PC-3 (cell line): ENCODE results near the gene MORN1. TPM values are rescaled to one million over a fixed set of nuclear protein-coding genes. Genes with fewer than 3 reads are reported as not detected.

Source experiments
- ATAC-seq: fragments of 200-7000 bp; cut with Tn5 transposase; 2 replicates; pipeline ENCODE4 v1.9.1; 2020; ENCODE audit warnings: mild to moderate bottlenecking, moderate library complexity
- BruUV-seq: library from RNA; stranded (reverse); fragments of 400-500 nt; replicated peaks from 2 replicates; lab custom pipeline; 2021; lab: Mats Ljungman, UMichigan
- CTCF ChIA-PET: fragments of 300-600 bp; sonication (Branson Sonifier 250); formaldehyde crosslinking; loops from one replicate; lab custom pipeline; 2022; ENCODE audit warnings: antibody characterized with exemption; lab: Charles Lee
- POLR2A ChIA-PET: fragments of 300-600 bp; sonication (Branson Sonifier 250); formaldehyde crosslinking; loops from one replicate; lab custom pipeline; 2022; ENCODE audit warnings: antibody characterized with exemption; ENCODE audit not compliant: unreplicated experiment; lab: Charles Lee
- DNase-seq: peaks from one replicate; pipeline ENCODE4 v3.0.0-alpha.2; 2015
- H2AFZ ChIP-seq: fragments of 300-600 bp; sonication (generic); 2 replicates; pipeline ENCODE4 v1.6.0; 2016; ENCODE audit warnings: antibody characterized with exemption, low read length
- H3F3A ChIP-seq: fragments of 300-600 bp; sonication (generic); one replicate; pipeline ENCODE4 v1.6.0; 2017; ENCODE audit warnings: antibody characterized with exemption, low read length, control low read depth, mild to moderate bottlenecking; ENCODE audit not compliant: unreplicated experiment
- H3K27ac ChIP-seq: fragments of 300-600 bp; sonication (generic); 2 replicates; pipeline ENCODE4 v1.5.1; 2016; ENCODE audit warnings: mild to moderate bottlenecking, low read length
- H3K27me3 ChIP-seq: fragments of 300-600 bp; sonication (generic); 2 replicates; pipeline ENCODE4 v1.6.1; 2016; ENCODE audit warnings: low read length, mixed read lengths
- H3K36me3 ChIP-seq: fragments of 300-600 bp; sonication (generic); 2 replicates; pipeline ENCODE4 v1.6.1; 2016; ENCODE audit warnings: low read depth, mixed run types, low read length, mixed read lengths
- H3K4me1 ChIP-seq: fragments of 300-600 bp; sonication (generic); 2 replicates; pipeline ENCODE4 v1.5.1; 2016; ENCODE audit warnings: low read length; ENCODE audit not compliant: insufficient read depth
- H3K4me2 ChIP-seq: fragments of 300-600 bp; sonication (generic); 2 replicates; pipeline ENCODE4 v1.6.0; 2016; ENCODE audit warnings: low read length
- H3K4me3 ChIP-seq: fragments of 300-600 bp; sonication (generic); 2 replicates; pipeline ENCODE4 v1.5.1; 2016; ENCODE audit warnings: mild to moderate bottlenecking, low read length, mixed read lengths
- H3K79me2 ChIP-seq: fragments of 300-600 bp; sonication (generic); 2 replicates; pipeline ENCODE4 v1.6.1; 2017; ENCODE audit warnings: low read length, mixed read lengths
- H3K9ac ChIP-seq: fragments of 300-600 bp; sonication (generic); 2 replicates; pipeline ENCODE4 v1.6.0; 2016; ENCODE audit warnings: mild to moderate bottlenecking, low read length
- H3K9me2 ChIP-seq: fragments of 300-600 bp; sonication (generic); replicated peaks from 2 replicates; pipeline ENCODE4 v1.6.1; 2016; ENCODE audit warnings: mixed run types, low read length, mixed read lengths
- H3K9me3 ChIP-seq: fragments of 300-600 bp; sonication (generic); 2 replicates; pipeline ENCODE4 v1.6.1; 2016; ENCODE audit warnings: low read length, mixed read lengths
- H4K20me1 ChIP-seq: fragments of 300-600 bp; sonication (generic); 2 replicates; pipeline ENCODE4 v1.6.1; 2016; ENCODE audit warnings: low read length, mixed read lengths
- EZH2 ChIP-seq: fragments of 300-600 bp; sonication (generic); IDR thresholded peaks from one replicate; pipeline ENCODE4 v1.6.1; 2017; ENCODE audit warnings: antibody characterized with exemption, mild to moderate bottlenecking, low read length; ENCODE audit not compliant: unreplicated experiment
- EZH2phosphoT487 ChIP-seq: fragments of 300-600 bp; sonication (generic); IDR thresholded peaks from 2 replicates; pipeline ENCODE4 v1.6.1; 2018; ENCODE audit warnings: mild to moderate bottlenecking, antibody characterized with exemption, low read length, borderline replicate concordance
- intact Hi-C: fragments of 100-400 bp; cut with micrococcal nuclease; formaldehyde crosslinking; loops from 2 replicates; pipeline ENCODE4 v1.9.0; 2023
- total RNA-seq: library from RNA; depleted of rRNA; stranded (reverse); fragments of >200 nt; gene quantifications from 2 replicates; pipeline ENCODE4 v1.2.3, GENCODE V29; 2014
- TF ChIP-seq, protein P1 (sequence below): fragments of 300-600 bp; sonication (generic); conservative IDR thresholded peaks from 2 replicates; pipeline ENCODE4 v1.5.1; 2017; ENCODE audit warnings: antibody characterized with exemption, low read depth, mild to moderate bottlenecking, low read length

Gene MORN1
- total RNA-seq, 1 experiment from 2014 or later, result 11.2 TPM

DNA sequence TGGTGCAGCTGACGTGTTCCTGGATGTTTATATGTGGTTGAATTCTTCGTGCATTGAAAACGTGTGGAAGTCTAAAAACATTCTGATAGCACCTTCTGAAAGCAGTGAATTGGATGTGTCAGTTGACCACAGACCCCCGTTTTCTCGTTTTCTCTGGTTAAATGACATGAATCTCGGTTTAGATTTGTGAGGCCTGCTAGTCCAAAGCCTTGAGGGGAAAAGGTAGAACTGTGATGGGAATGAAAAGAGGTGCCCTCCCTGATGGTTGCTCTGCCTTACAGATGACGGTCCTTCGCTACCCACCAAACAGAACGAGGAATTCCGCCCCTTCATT, 9.2 kb upstream of the MORN1 start:
- POLR2A ChIA-PET, result no interaction called here
- peaks cover 29% of the 10 kb centered on the region for H3K79me2 ChIP-seq

DNA sequence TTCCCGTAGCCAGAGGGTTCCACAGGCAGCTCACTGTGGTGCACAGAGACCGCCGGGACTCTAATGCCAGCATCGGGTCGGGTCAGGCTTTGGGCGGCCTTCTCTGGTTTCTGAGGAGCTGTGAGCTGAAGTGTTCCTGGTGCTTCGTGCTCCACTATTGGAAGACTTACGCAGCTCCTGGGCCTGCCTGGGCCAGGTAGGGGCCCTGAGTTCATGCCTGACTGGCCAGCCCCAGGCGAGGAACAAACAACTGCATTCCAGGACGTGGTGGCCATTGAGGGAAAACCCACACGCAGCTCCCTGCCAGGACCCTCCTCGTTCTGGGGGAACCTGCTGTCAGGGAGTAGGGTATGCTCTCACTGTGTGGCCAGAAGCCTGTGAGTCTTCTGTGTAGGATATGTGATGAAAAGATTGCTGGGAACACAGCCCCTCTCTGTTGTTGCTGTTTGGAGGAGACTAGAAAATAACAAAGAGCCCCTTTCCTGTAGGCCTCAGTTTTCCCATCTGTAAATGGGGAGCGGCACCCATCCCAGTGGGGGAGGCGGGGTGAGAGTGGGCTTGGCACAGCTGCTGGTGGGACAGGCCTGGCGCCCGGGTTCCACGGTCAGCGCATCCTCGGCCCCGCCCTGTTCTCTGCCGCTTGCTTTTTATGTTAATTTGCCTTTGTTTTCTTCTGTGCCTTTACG, 8.7 kb upstream of the MORN1 start:
- no peak for ATAC-seq
- no TSS peak for BruUV-seq
- intact Hi-C loops, result no loop called here
- TF ChIP-seq, protein P1, sequence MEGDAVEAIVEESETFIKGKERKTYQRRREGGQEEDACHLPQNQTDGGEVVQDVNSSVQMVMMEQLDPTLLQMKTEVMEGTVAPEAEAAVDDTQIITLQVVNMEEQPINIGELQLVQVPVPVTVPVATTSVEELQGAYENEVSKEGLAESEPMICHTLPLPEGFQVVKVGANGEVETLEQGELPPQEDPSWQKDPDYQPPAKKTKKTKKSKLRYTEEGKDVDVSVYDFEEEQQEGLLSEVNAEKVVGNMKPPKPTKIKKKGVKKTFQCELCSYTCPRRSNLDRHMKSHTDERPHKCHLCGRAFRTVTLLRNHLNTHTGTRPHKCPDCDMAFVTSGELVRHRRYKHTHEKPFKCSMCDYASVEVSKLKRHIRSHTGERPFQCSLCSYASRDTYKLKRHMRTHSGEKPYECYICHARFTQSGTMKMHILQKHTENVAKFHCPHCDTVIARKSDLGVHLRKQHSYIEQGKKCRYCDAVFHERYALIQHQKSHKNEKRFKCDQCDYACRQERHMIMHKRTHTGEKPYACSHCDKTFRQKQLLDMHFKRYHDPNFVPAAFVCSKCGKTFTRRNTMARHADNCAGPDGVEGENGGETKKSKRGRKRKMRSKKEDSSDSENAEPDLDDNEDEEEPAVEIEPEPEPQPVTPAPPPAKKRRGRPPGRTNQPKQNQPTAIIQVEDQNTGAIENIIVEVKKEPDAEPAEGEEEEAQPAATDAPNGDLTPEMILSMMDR, result no peak
- TF ChIP-seq EZH2phosphoT487, result no peak
- no peak for TF ChIP-seq EZH2
- H3K9ac ChIP-seq, result no peak overlapping the region
- H4K20me1 ChIP-seq, result peaks cover 6% of the 10 kb centered on the region; the same call in 1 of the 2 replicates
- DNase-seq, result no peak
- peaks cover 34% of the 10 kb centered on the region for H3K79me2 ChIP-seq
- no peaks in the 10 kb centered on the region for H3K4me1 ChIP-seq
- no peak overlapping the region for H3K4me2 ChIP-seq
- no peak overlapping the region for H3K27ac ChIP-seq
- CTCF ChIA-PET, result no interaction called here
- POLR2A ChIA-PET, result no interaction called here
- peaks cover 5% of the 10 kb centered on the region for H3F3A ChIP-seq
- no peaks in the 10 kb centered on the region for H3K9me2 ChIP-seq
- no peaks in the 10 kb centered on the region for H3K9me3 ChIP-seq
- peaks cover 84% of the 10 kb centered on the region for H3K36me3 ChIP-seq
- no peaks in the 10 kb centered on the region for H3K27me3 ChIP-seq
- no peak overlapping the region for H3K4me3 ChIP-seq
- H2AFZ ChIP-seq, result no peak overlapping the region

More for the DNA sequence above, 9.2 kb upstream of the MORN1 start:
- Histone ChIP-seq H3K4me3 (no peak overlapping the region), H3K9me2 (no peaks in the 10 kb centered on the region), H3K36me3 (peaks cover 83% of the 10 kb centered on the region), H3K4me1 (no peaks in the 10 kb centered on the region), H3K27me3 (no peaks in the 10 kb centered on the region), H3K9ac (no peak overlapping the region), H3K4me2 (no peak overlapping the region), H3K27ac (no peak overlapping the region), H3F3A (peaks cover 5% of the 10 kb centered on the region), H4K20me1 (peaks cover 3% of the 10 kb centered on the region; the same call in 1 of the 2 replicates), H2AFZ (no peak overlapping the region), H3K9me3 (no peaks in the 10 kb centered on the region)
- no TSS peak for BruUV-seq
- CTCF ChIA-PET, result no interaction called here
- no peak for DNase-seq
- intact Hi-C loops, result no loop called here
- no peak for ATAC-seq
- no peak for TF ChIP-seq EZH2phosphoT487
- TF ChIP-seq EZH2, result no peak
- TF ChIP-seq, protein P1, result no peak

DNA sequence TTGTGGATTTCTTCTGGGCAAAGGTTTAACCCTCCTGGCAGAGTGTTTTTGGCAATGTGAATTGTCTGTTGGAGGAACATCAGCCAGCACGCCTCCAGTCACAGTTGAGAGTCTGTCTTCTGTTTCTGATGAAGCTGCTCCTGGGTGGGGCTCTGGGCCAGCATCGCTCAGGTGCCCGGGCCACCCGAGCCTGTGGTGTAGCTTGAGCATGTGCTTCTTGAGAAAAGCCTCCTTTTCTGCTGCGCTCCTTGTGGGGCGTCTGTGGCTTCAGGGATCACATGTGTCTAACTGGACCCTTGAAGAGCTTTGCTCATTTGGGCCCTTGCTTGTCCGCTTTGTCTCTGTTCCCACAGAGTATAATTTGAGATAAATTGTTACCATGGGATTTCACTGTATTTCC, 7.5 kb upstream of the MORN1 start:
- Histone ChIP-seq H3K9me3 (no peaks in the 10 kb centered on the region), H4K20me1 (peaks cover 7% of the 10 kb centered on the region; the same call in 1 of the 2 replicates), H3K9me2 (no peaks in the 10 kb centered on the region), H3K36me3 (peaks cover 83% of the 10 kb centered on the region), H2AFZ (no peak overlapping the region), H3F3A (peaks cover 5% of the 10 kb centered on the region), H3K4me3 (no peak overlapping the region), H3K27me3 (no peaks in the 10 kb centered on the region), H3K4me2 (no peak overlapping the region), H3K79me2 (peaks cover 45% of the 10 kb centered on the region), H3K4me1 (no peaks in the 10 kb centered on the region), H3K27ac (no peak overlapping the region), H3K9ac (no peak overlapping the region)
- TF ChIP-seq, protein P1, result no peak
- TF ChIP-seq EZH2phosphoT487 (no peak), EZH2 (no peak)
- no peak for DNase-seq
- CTCF ChIA-PET, result no interaction called here
- ATAC-seq, result no peak
- POLR2A ChIA-PET, result no interaction called here
- intact Hi-C loops, result no loop called here
- no TSS peak for BruUV-seq
